G401 (cell line): ENCODE measurements around the gene GLP2R. TPM values are rescaled to one million over a fixed set of nuclear protein-coding genes. Genes with fewer than 3 reads are reported as not detected.
A peak's percentile ranks its signal among the peaks of the same experiment; 100 is the strongest.

ENCODE experiments used
- DNase-seq: peaks from one replicate; pipeline ENCODE4 v3.0.0-alpha.2; 2015; ENCODE audit warnings: low spot score
- in situ Hi-C: cut with HindIII; loops from 2 replicates; pipeline ENCODE4 v1.10.0; 2016; ENCODE audit warnings: low sequenced_read_pairs, mixed read lengths
- total RNA-seq: library from RNA; depleted of rRNA; stranded (reverse); fragments of >200 nt; shearing (Covaris generic); gene quantifications from 2 replicates; pipeline ENCODE4 v1.2.3, GENCODE V29; 2014

The GLP2R gene
- total RNA-seq, 1 experiment from 2014 or later: not detected

- in situ Hi-C loops: no loop called here
- DNase-seq: peak; percentile 2
These were observed 17.7 kb downstream of the GLP2R start for GRCh38 chr17:9843152-9844010.

GRCh38 chr17:9844153-9844552 is 18.4 kb downstream of the GLP2R start:
- no peak for DNase-seq
- in situ Hi-C loops: no loop called here

- in situ Hi-C loops: no loop called here
- no peak for DNase-seq
These were observed 19.6 kb downstream of the GLP2R start for GRCh38 chr17:9845306-9845705.

- in situ Hi-C loops: no loop called here
- no peak for DNase-seq
These were observed 24.4 kb downstream of the GLP2R start for GRCh38 chr17:9850151-9850550.

- DNase-seq: no peak
- in situ Hi-C loops: no loop called here
These were observed 28.5 kb downstream of the GLP2R start for GRCh38 chr17:9854255-9854654.

GRCh38 chr17:9855036-9855435 is 29.3 kb downstream of the GLP2R start:
- DNase-seq: no peak
- in situ Hi-C loops: no loop called here

GRCh38 chr17:9859781-9860180 is 34.1 kb downstream of the GLP2R start:
- DNase-seq: no peak
- in situ Hi-C loops: no loop called here

- in situ Hi-C loops: no loop called here
These were observed 35.1 kb downstream of the GLP2R start for GRCh38 chr17:9860851-9861250.

GRCh38 chr17:9862220-9862619 is 36.5 kb downstream of the GLP2R start:
- no peak for DNase-seq
- in situ Hi-C loops: no loop called here

More at GRCh38 chr17:9860851-9861250, 35.1 kb downstream of the GLP2R start:
- no peak for DNase-seq

GRCh38 chr17:9862949-9863348 is 37.2 kb downstream of the GLP2R start:
- no peak for DNase-seq
- in situ Hi-C loops: no loop called here

GRCh38 chr17:9865586-9865985 is 39.9 kb downstream of the GLP2R start:
- no peak for DNase-seq
- in situ Hi-C loops: no loop called here

- in situ Hi-C loops: no loop called here
- no peak for DNase-seq
These were observed 42.8 kb downstream of the GLP2R start for GRCh38 chr17:9868552-9868951.

GRCh38 chr17:9872852-9873251 is 47.1 kb downstream of the GLP2R start:
- DNase-seq: no peak
- in situ Hi-C loops: no loop called here

GRCh38 chr17:9874722-9875121 is 49.0 kb downstream of the GLP2R start:
- in situ Hi-C loops: no loop called here
- DNase-seq: no peak

GRCh38 chr17:9875441-9875840 is 49.7 kb downstream of the GLP2R start:
- DNase-seq: no peak
- in situ Hi-C loops: no loop called here

GRCh38 chr17:9878356-9878755 is 52.6 kb downstream of the GLP2R start:
- no peak for DNase-seq
- in situ Hi-C loops: no loop called here

GRCh38 chr17:9878786-9879525 is 53.2 kb downstream of the GLP2R start:
- no peak for DNase-seq

GRCh38 chr17:9880582-9880999 is 54.9 kb downstream of the GLP2R start:
- in situ Hi-C loops: no loop called here

More at GRCh38 chr17:9878786-9879525, 53.2 kb downstream of the GLP2R start:
- in situ Hi-C loops: no loop called here

GRCh38 chr17:9883451-9883850 is 57.7 kb downstream of the GLP2R start:
- in situ Hi-C loops: no loop called here
- no peak for DNase-seq

More at GRCh38 chr17:9880582-9880999, 54.9 kb downstream of the GLP2R start:
- DNase-seq: no peak
